Measurements from ENCODE around the gene ATP6V0E2. TPM values are rescaled to one million over a fixed set of nuclear protein-coding genes. Genes with fewer than 3 reads are reported as not detected.
A peak's percentile ranks its signal among the peaks of the same experiment; 100 is the strongest.
"Not testable (repeated sequence)": the region's sequence is repeated elsewhere in the genome, so short reads cannot be mapped to it uniquely, and the experiment has no call there.

The ATP6V0E2 gene
- 10 to 100 TPM; 72.8 to 80.5 (median 73.9) TPM for polyA plus RNA-seq

GRCh38 chr7:149873074-149873969 is at the start of gene ATP6V0E2:
Gene ATP6V0E2, plus strand, starts transcription at chr7:149873969. Its CDS starts 97 bp downstream, at chr7:149874066.
- H3K4me3 Mint-ChIP-seq: peak within 1 kb of the TSS; percentile 85 to 91 (median 89)
- peaks cover 53 to 55% of the 10 kb centered on the region in 2 donors for H3K4me1 Mint-ChIP-seq
- peak within 1 kb of the TSS; percentile 34 to 87 (median 77) for H3K27ac Mint-ChIP-seq
- no peaks in the 10 kb centered on the region for H3K9me3 Mint-ChIP-seq
- peaks cover 4 to 6% (median 5%) of the 10 kb centered on the region in 3 donors for H3K36me3 Mint-ChIP-seq
- H3K27me3 Mint-ChIP-seq (ENCODE audit: low read depth in 3 of 3): peaks cover 0 to 3% (median 2%) of the 10 kb centered on the region in 3 donors
- peak; percentile 88 to 92 (median 90) for DNase-seq

- Mint-ChIP-seq H3K4me3 (no peak overlapping the region), H3K4me1 (no peaks in the 10 kb centered on the region), H3K27ac (no peak overlapping the region), H3K9me3 (no peaks in the 10 kb centered on the region), H3K27me3 (ENCODE audit: low read depth in 3 of 3) (peaks cover 0 to 3% (median 0%) of the 10 kb centered on the region in 3 donors), H3K36me3 (no peaks in the 10 kb centered on the region)
- no peak for DNase-seq
Observed at GRCh38 chr7:149824301-149824741, 49.4 kb upstream of the ATP6V0E2 start.

GRCh38 chr7:149824748-149825566 is 48.8 kb upstream of the ATP6V0E2 start:
- Mint-ChIP-seq H3K4me3 (no peak overlapping the region), H3K27me3 (ENCODE audit: low read depth in 3 of 3) (peaks cover 0 to 3% (median 0%) of the 10 kb centered on the region in 3 donors), H3K36me3 (no peaks in the 10 kb centered on the region), H3K4me1 (no peaks in the 10 kb centered on the region), H3K27ac (no peak overlapping the region), H3K9me3 (no peaks in the 10 kb centered on the region)
- no peak for DNase-seq

GRCh38 chr7:149825567-149826343 is 48.0 kb upstream of the ATP6V0E2 start:
- no peaks in the 10 kb centered on the region for H3K9me3 Mint-ChIP-seq
- H3K27me3 Mint-ChIP-seq (ENCODE audit: low read depth in 3 of 3): peaks cover 0 to 3% (median 0%) of the 10 kb centered on the region in 3 donors
- H3K4me1 Mint-ChIP-seq: no peaks in the 10 kb centered on the region
- no peak overlapping the region for H3K27ac Mint-ChIP-seq
- H3K4me3 Mint-ChIP-seq: no peak overlapping the region
- H3K36me3 Mint-ChIP-seq: no peaks in the 10 kb centered on the region
- no peak for DNase-seq

GRCh38 chr7:149826344-149827088 is 47.3 kb upstream of the ATP6V0E2 start:
- DNase-seq: no peak
- no peaks in the 10 kb centered on the region for H3K4me1 Mint-ChIP-seq
- no peaks in the 10 kb centered on the region for H3K36me3 Mint-ChIP-seq
- no peak overlapping the region for H3K27ac Mint-ChIP-seq
- no peak overlapping the region for H3K4me3 Mint-ChIP-seq
- H3K27me3 Mint-ChIP-seq (ENCODE audit: low read depth in 3 of 3): peaks cover 0 to 3% (median 1%) of the 10 kb centered on the region in 3 donors
- no peaks in the 10 kb centered on the region for H3K9me3 Mint-ChIP-seq

- H3K27ac Mint-ChIP-seq: no peak overlapping the region
- H3K4me3 Mint-ChIP-seq: no peak overlapping the region
- H3K4me1 Mint-ChIP-seq: no peaks in the 10 kb centered on the region
Observed at GRCh38 chr7:149827089-149827981, 46.4 kb upstream of the ATP6V0E2 start.

GRCh38 chr7:149828357-149829309 is 45.1 kb upstream of the ATP6V0E2 start:
- no peak for DNase-seq
- no peaks in the 10 kb centered on the region for H3K4me1 Mint-ChIP-seq
- peaks cover 2 to 10% (median 3%) of the 10 kb centered on the region in 3 donors for H3K27me3 Mint-ChIP-seq (ENCODE audit: low read depth in 3 of 3)
- H3K36me3 Mint-ChIP-seq: no peaks in the 10 kb centered on the region
- no peak overlapping the region for H3K27ac Mint-ChIP-seq
- H3K9me3 Mint-ChIP-seq: no peaks in the 10 kb centered on the region
- no peak overlapping the region for H3K4me3 Mint-ChIP-seq

More at GRCh38 chr7:149827089-149827981, 46.4 kb upstream of the ATP6V0E2 start:
- peaks cover 0 to 4% (median 3%) of the 10 kb centered on the region in 3 donors for H3K27me3 Mint-ChIP-seq (ENCODE audit: low read depth in 3 of 3)
- no peaks in the 10 kb centered on the region for H3K9me3 Mint-ChIP-seq
- H3K36me3 Mint-ChIP-seq: no peaks in the 10 kb centered on the region
- DNase-seq: no peak

- not testable (repeated sequence) for H3K4me1 Mint-ChIP-seq; DNase-seq; H3K27ac Mint-ChIP-seq; H3K9me3 Mint-ChIP-seq; H3K27me3 Mint-ChIP-seq (ENCODE audit: low read depth in 3 of 3); H3K36me3 Mint-ChIP-seq; H3K4me3 Mint-ChIP-seq
Observed at GRCh38 chr7:149830527-149830926, 43.2 kb upstream of the ATP6V0E2 start.

GRCh38 chr7:149830997-149831740 is 42.6 kb upstream of the ATP6V0E2 start:
- H3K36me3 Mint-ChIP-seq: no peaks in the 10 kb centered on the region
- peaks cover 4 to 12% (median 10%) of the 10 kb centered on the region in 3 donors for H3K27me3 Mint-ChIP-seq (ENCODE audit: low read depth in 3 of 3)
- no peaks in the 10 kb centered on the region for H3K9me3 Mint-ChIP-seq
- H3K27ac Mint-ChIP-seq: no peak overlapping the region
- no peak overlapping the region for H3K4me3 Mint-ChIP-seq
- no peaks in the 10 kb centered on the region for H3K4me1 Mint-ChIP-seq
- no peak for DNase-seq

- Mint-ChIP-seq H3K4me3 (no peak overlapping the region), H3K9me3 (no peaks in the 10 kb centered on the region), H3K4me1 (no peaks in the 10 kb centered on the region), H3K27me3 (ENCODE audit: low read depth in 3 of 3) (peaks cover 4 to 12% (median 10%) of the 10 kb centered on the region in 3 donors), H3K36me3 (no peaks in the 10 kb centered on the region), H3K27ac (no peak overlapping the region)
- DNase-seq: no peak
Observed at GRCh38 chr7:149831741-149832219, 42.0 kb upstream of the ATP6V0E2 start.

Data from immature natural killer cell (primary cell).